ENCODE data around the gene BTBD16.

- TF ChIP-seq CTCF (IDR thresholded peaks at IDR 0.05) (no peak), EP300 (IDR thresholded peaks at IDR 0.05) (no peak)
Observed at GRCh38 chr10:122254831-122255230, 16.3 kb upstream of the BTBD16 start.
